ENCODE results near the gene HMGXB4.

The HMGXB4 gene

GRCh38 chr22:35344956-35345690, 87.8 kb downstream of the HMGXB4 start:
- FAIRE-seq (peak; percentile 82), DNase-seq (ENCODE audit: extremely low spot score, insufficient read length, low read depth) (no peak)

Measured in GM18507 (cell line).